BLaER1 treated with 17β-estradiol and CSF1 and Interleukin-3, amounts not matched to agents 10 nM and 100 nM (cell line): ENCODE measurements around the gene PDIA5.
A peak's percentile ranks its signal among the peaks of the same experiment; 100 is the strongest.

Experiments
- H3K27ac ChIP-seq, 11 experiments: shearing (Covaris generic); formaldehyde crosslinking; 2 replicates each; pipeline ENCODE4 v1.8.1; 2022
- H3K27me3 ChIP-seq, 11 experiments: shearing (Covaris generic); formaldehyde crosslinking; 2 replicates each; pipeline ENCODE4 v1.8.1; 2022
- H3K36me3 ChIP-seq, 11 experiments: shearing (Covaris generic); formaldehyde crosslinking; 2 replicates each; pipeline ENCODE4 v1.8.1; 2022
- H3K4me1 ChIP-seq, 10 experiments: shearing (Covaris generic); formaldehyde crosslinking; 2 replicates each; pipeline ENCODE4 v1.8.1; 2022
- H3K4me2 ChIP-seq, 11 experiments: shearing (Covaris generic); formaldehyde crosslinking; 2 replicates each; pipeline ENCODE4 v1.8.1; 2022
- H3K4me3 ChIP-seq, 10 experiments: shearing (Covaris generic); formaldehyde crosslinking; 2 replicates each; pipeline ENCODE4 v1.8.1; 2022
- H3K9ac ChIP-seq, 11 experiments: shearing (Covaris generic); formaldehyde crosslinking; 2 replicates each; pipeline ENCODE4 v1.8.1; 2022
- H3K9me3 ChIP-seq, 11 experiments: shearing (Covaris generic); formaldehyde crosslinking; replicated peaks in 1 of 11; 2 replicates each; pipeline ENCODE4 v1.8.1; 2022
- H4K20me1 ChIP-seq, 11 experiments: shearing (Covaris generic); formaldehyde crosslinking; 2 replicates each; pipeline ENCODE4 v1.8.1; 2022
- Cebpa-rat ChIP-seq, 11 experiments: shearing (Covaris generic); IDR thresholded peaks; 2 replicates each; pipeline ENCODE4 v1.8.1; 2022

The PDIA5 gene

GRCh38 chr3:123152687-123153086 lies 85.9 kb downstream of the PDIA5 start:
- H3K4me1 ChIP-seq: peaks cover 27 to 52% (median 41%) of the 10 kb centered on the region in 10 experiments; a peak in 19 of 20 replicates
- H3K36me3 ChIP-seq: peaks cover 0 to 28% (median 12%) of the 10 kb centered on the region in 11 experiments; a peak in 15 of 22 replicates
- no peak for TF ChIP-seq Cebpa-rat (IDR thresholded peaks at IDR 0.05)
- peak overlapping the region in 7 of 11 experiments; percentile 3 to 54 (median 17); a peak in 6 of 22 replicates for H3K4me2 ChIP-seq
- no peak overlapping the region for H3K27ac ChIP-seq
- H4K20me1 ChIP-seq: peaks cover 0 to 3% (median 0%) of the 10 kb centered on the region in 11 experiments; a peak in 1 of 22 replicates
- no peak overlapping the region for H3K4me3 ChIP-seq
- no peak overlapping the region; a peak in 1 of 22 replicates for H3K9ac ChIP-seq
- peaks cover 0 to 17% (median 15%) of the 10 kb centered on the region in 11 experiments; a peak in 17 of 22 replicates for H3K9me3 ChIP-seq
- H3K27me3 ChIP-seq: no peaks in the 10 kb centered on the region

GRCh38 chr3:123153125-123154019 lies 86.5 kb downstream of the PDIA5 start:
- peaks cover 0 to 3% (median 0%) of the 10 kb centered on the region in 11 experiments; a peak in 1 of 22 replicates for H4K20me1 ChIP-seq
- H3K4me3 ChIP-seq: no peak overlapping the region
- TF ChIP-seq Cebpa-rat (IDR thresholded peaks at IDR 0.05): no peak
- H3K27me3 ChIP-seq: no peaks in the 10 kb centered on the region
- peak overlapping the region in 3 of 11 experiments; percentile 11 to 27 (median 25); a peak in 4 of 22 replicates for H3K27ac ChIP-seq
- no peak overlapping the region; a peak in 1 of 22 replicates for H3K9ac ChIP-seq
- peaks cover 27 to 59% (median 46%) of the 10 kb centered on the region in 10 experiments for H3K4me1 ChIP-seq
- H3K36me3 ChIP-seq: peaks cover 0 to 25% (median 12%) of the 10 kb centered on the region in 11 experiments; a peak in 13 of 22 replicates
- H3K4me2 ChIP-seq: peak overlapping the region in 10 of 11 experiments; percentile 6 to 63 (median 44); a peak in 17 of 22 replicates
- peaks cover 0 to 17% (median 15%) of the 10 kb centered on the region in 11 experiments; a peak in 17 of 22 replicates for H3K9me3 ChIP-seq

- Histone ChIP-seq H3K4me2 (peak overlapping the region; percentile 0 to 63 (median 40); a peak in 17 of 22 replicates), H3K4me1 (peaks cover 27 to 63% (median 50%) of the 10 kb centered on the region in 10 experiments), H3K9me3 (peaks cover 0 to 17% (median 15%) of the 10 kb centered on the region in 11 experiments; a peak in 17 of 22 replicates), H4K20me1 (peaks cover 0 to 3% (median 0%) of the 10 kb centered on the region in 11 experiments; a peak in 1 of 22 replicates), H3K27ac (peak overlapping the region in 3 of 11 experiments; percentile 11 to 27 (median 25); a peak in 4 of 22 replicates), H3K4me3 (no peak overlapping the region), H3K36me3 (peaks cover 0 to 20% (median 12%) of the 10 kb centered on the region in 11 experiments; a peak in 13 of 22 replicates), H3K27me3 (no peaks in the 10 kb centered on the region), H3K9ac (no peak overlapping the region)
- TF ChIP-seq Cebpa-rat (IDR thresholded peaks at IDR 0.05): no peak
These were observed 87.5 kb downstream of the PDIA5 start for GRCh38 chr3:123154020-123154985.

- Histone ChIP-seq H3K36me3 (peaks cover 0 to 12% (median 8%) of the 10 kb centered on the region in 11 experiments; a peak in 11 of 22 replicates), H3K9ac (no peak overlapping the region), H3K4me2 (peak overlapping the region in 6 of 11 experiments; percentile 9 to 47 (median 30); a peak in 4 of 22 replicates), H4K20me1 (peaks cover 0 to 3% (median 0%) of the 10 kb centered on the region in 11 experiments; a peak in 1 of 22 replicates), H3K9me3 (peaks cover 0 to 17% (median 15%) of the 10 kb centered on the region in 11 experiments; a peak in 17 of 22 replicates), H3K27ac (no peak overlapping the region), H3K27me3 (no peaks in the 10 kb centered on the region), H3K4me3 (no peak overlapping the region), H3K4me1 (peaks cover 27 to 63% (median 50%) of the 10 kb centered on the region in 10 experiments)
- TF ChIP-seq Cebpa-rat (IDR thresholded peaks at IDR 0.05): no peak
These were observed 88.7 kb downstream of the PDIA5 start for GRCh38 chr3:123155471-123156011.

- H3K4me1 ChIP-seq: peaks cover 27 to 58% (median 50%) of the 10 kb centered on the region in 10 experiments
- peaks cover 0 to 8% (median 8%) of the 10 kb centered on the region in 11 experiments; a peak in 17 of 22 replicates for H3K9me3 ChIP-seq
- H4K20me1 ChIP-seq: peaks cover 0 to 3% (median 0%) of the 10 kb centered on the region in 11 experiments; a peak in 1 of 22 replicates
- H3K4me3 ChIP-seq: no peak overlapping the region
- peaks cover 0 to 9% (median under 1%) of the 10 kb centered on the region in 11 experiments; a peak in 7 of 22 replicates for H3K36me3 ChIP-seq
- TF ChIP-seq Cebpa-rat (IDR thresholded peaks at IDR 0.05): no peak
- H3K4me2 ChIP-seq: peak overlapping the region in 5 of 11 experiments; percentile 13 to 46 (median 39); a peak in 8 of 22 replicates
- H3K27me3 ChIP-seq: no peaks in the 10 kb centered on the region
- H3K27ac ChIP-seq: no peak overlapping the region
- H3K9ac ChIP-seq: no peak overlapping the region
These were observed 89.6 kb downstream of the PDIA5 start for GRCh38 chr3:123156276-123156995.

GRCh38 chr3:123157209-123157597 lies 90.4 kb downstream of the PDIA5 start:
- Histone ChIP-seq H3K4me1 (peaks cover 27 to 57% (median 49%) of the 10 kb centered on the region in 10 experiments), H3K9me3 (peaks cover 0 to under 1% (median under 1%) of the 10 kb centered on the region in 11 experiments; a peak in 5 of 22 replicates), H3K9ac (peak overlapping the region in 1 of 11 experiments; percentile 29; a peak in 1 of 22 replicates), H3K4me3 (no peak overlapping the region), H3K4me2 (peak overlapping the region in 6 of 11 experiments; percentile 4 to 46 (median 28); a peak in 9 of 22 replicates), H4K20me1 (peaks cover 0 to 3% (median 0%) of the 10 kb centered on the region in 11 experiments; a peak in 1 of 22 replicates), H3K36me3 (peaks cover 0 to 12% (median 0%) of the 10 kb centered on the region in 11 experiments; a peak in 5 of 22 replicates), H3K27ac (no peak overlapping the region), H3K27me3 (no peaks in the 10 kb centered on the region)
- no peak for TF ChIP-seq Cebpa-rat (IDR thresholded peaks at IDR 0.05)

GRCh38 chr3:123157598-123158287 lies 90.9 kb downstream of the PDIA5 start:
- Histone ChIP-seq H3K4me2 (peak overlapping the region in 8 of 11 experiments; percentile 4 to 46 (median 42); a peak in 6 of 22 replicates), H3K4me3 (no peak overlapping the region), H3K9me3 (no peaks in the 10 kb centered on the region), H3K27me3 (no peaks in the 10 kb centered on the region), H3K36me3 (peaks cover 0 to 9% (median 0%) of the 10 kb centered on the region in 11 experiments; a peak in 5 of 22 replicates), H3K4me1 (peaks cover 23 to 54% (median 47%) of the 10 kb centered on the region in 10 experiments), H4K20me1 (peaks cover 0 to 3% (median 0%) of the 10 kb centered on the region in 11 experiments; a peak in 1 of 22 replicates), H3K9ac (no peak overlapping the region), H3K27ac (no peak overlapping the region)
- TF ChIP-seq Cebpa-rat (IDR thresholded peaks at IDR 0.05): no peak
